ENCODE results near the gene IGSF23. TPM values are rescaled to one million over a fixed set of nuclear protein-coding genes. Genes with fewer than 3 reads are reported as not detected.
"Not testable (repeated sequence)": the region's sequence is repeated elsewhere in the genome, so short reads cannot be mapped to it uniquely, and the experiment has no call there.

IGSF23 gene
- total and polyA plus RNA-seq, 11 donors = 0.21 to 3.5 (median 0.83) TPM; not detected in 8

- WGBS, 4 donors = 59 to 65% (median 61%) methylated on average over 5 of the region's 5 CpGs
- DNase-seq = peak in 2 of 5 donors; percentile 19 to 35
Observed at GRCh38 chr19:44623080-44623479, 9.7 kb downstream of the IGSF23 start.

GRCh38 chr19:44623626-44624025, 10.3 kb downstream of the IGSF23 start:
- no peaks in the 10 kb centered on the region for H3K36me3 ChIP-seq
- 84 to 93% (median 88%) methylated on average over 4 of the region's 4 CpGs for WGBS, 4 donors

More at GRCh38 chr19:44623080-44623479, 9.7 kb downstream of the IGSF23 start:
- Histone ChIP-seq H3K4me3 (no peak overlapping the region), H3K9me3 (no peaks in the 10 kb centered on the region), H3K36me3 (no peaks in the 10 kb centered on the region), H3K27me3 (no peaks in the 10 kb centered on the region), H3K27ac (no peak overlapping the region), H3K4me1 (peaks cover 0 to 14% (median 0%) of the 10 kb centered on the region in 12 donors)
- TF ChIP-seq POLR2A (IDR thresholded peaks at IDR 0.05) (no peak), CTCF (IDR thresholded peaks at IDR 0.05) (no peak)
- peak in 3 of 4 donors; percentile 36 to 62 (median 50) for ATAC-seq
- intact Hi-C loops (cut with DNase I) = no loop called here

GRCh38 chr19:44624840-44625354, 11.5 kb downstream of the IGSF23 start:
- H3K27me3 ChIP-seq = no peaks in the 10 kb centered on the region

More at GRCh38 chr19:44623626-44624025, 10.3 kb downstream of the IGSF23 start:
- Histone ChIP-seq H3K27ac (no peak overlapping the region), H3K4me3 (no peak overlapping the region), H3K27me3 (no peaks in the 10 kb centered on the region), H3K4me1 (peaks cover 0 to 14% (median 0%) of the 10 kb centered on the region in 12 donors), H3K9me3 (no peaks in the 10 kb centered on the region)
- no peak for ATAC-seq
- no peak for DNase-seq
- intact Hi-C loops (cut with DNase I) = no loop called here
- TF ChIP-seq CTCF (IDR thresholded peaks at IDR 0.05) = no peak
- TF ChIP-seq POLR2A (IDR thresholded peaks at IDR 0.05) = no peak

GRCh38 chr19:44625637-44626036, 12.3 kb downstream of the IGSF23 start:
- H3K4me3 ChIP-seq; H3K27me3 ChIP-seq; H3K27ac ChIP-seq; ATAC-seq; intact Hi-C loops (cut with DNase I); DNase-seq; H3K36me3 ChIP-seq; H3K9me3 ChIP-seq: not testable (repeated sequence)
- WGBS, 4 donors = 75 to 92% (median 90%) methylated on average over 4 of the region's 4 CpGs
- H3K4me1 ChIP-seq = peaks cover 0 to 14% (median 0%) of the 10 kb centered on the region in 12 donors

More at GRCh38 chr19:44624840-44625354, 11.5 kb downstream of the IGSF23 start:
- ATAC-seq (no peak), DNase-seq (no peak)
- Histone ChIP-seq H3K27ac (no peak overlapping the region), H3K4me1 (peaks cover 0 to 14% (median 0%) of the 10 kb centered on the region in 12 donors), H3K36me3 (no peaks in the 10 kb centered on the region), H3K9me3 (no peaks in the 10 kb centered on the region), H3K4me3 (no peak overlapping the region)
- TF ChIP-seq CTCF (IDR thresholded peaks at IDR 0.05) (no peak), POLR2A (IDR thresholded peaks at IDR 0.05) (no peak)
- intact Hi-C loops (cut with DNase I) = no loop called here
- 95 to 98% (median 97%) methylated on average over 4 of the region's 4 CpGs for WGBS, 4 donors
